Tibial artery (tissue), 4 donors: Measurements from ENCODE around the gene SPG7.

Source experiments
- DNase-seq, 2 donors: peaks; one replicate each; pipeline ENCODE4 v3.0.0-alpha.2; 2019
- H3K27ac ChIP-seq, 2 donors: fragments of 200-600 bp; sonication (generic) in 1 of 2; 1 replicate in 1 of 2; 2 replicates in 1 of 2; pipeline ENCODE4 v1.5.1; 2018 to 2019; ENCODE audit warnings: mild to moderate bottlenecking in 1 of 2
- H3K27me3 ChIP-seq, 2 donors: fragments of 200-600 bp; sonication (generic) in 1 of 2; one replicate each; pipeline versions ENCODE4 v1.5.1 to v1.6.0; 2016 to 2019
- H3K36me3 ChIP-seq, 3 donors: fragments of 200-600 bp; sonication (generic) in 2 of 3; one replicate each; pipeline ENCODE4 v1.5.1; 2016 to 2019; ENCODE audit warnings: mild to moderate bottlenecking in 2 of 3
- H3K4me1 ChIP-seq, 4 donors: fragments of 200-600 bp; sonication (generic) in 2 of 4; 1 replicate in 3 of 4; 2 replicates in 1 of 4; pipeline ENCODE4 v1.5.1; 2016 to 2019
- H3K4me3 ChIP-seq, 2 donors: fragments of 200-600 bp; sonication (generic) in 1 of 2; 1 replicate in 1 of 2; 2 replicates in 1 of 2; pipeline ENCODE4 v1.5.1; 2018 to 2019; ENCODE audit warnings: mild to moderate bottlenecking in 2 of 2
- H3K9me3 ChIP-seq, 3 donors: fragments of 200-600 bp; sonication (generic) in 1 of 3; one replicate each; pipeline ENCODE4 v1.5.1; 2016 to 2019
- CTCF ChIP-seq, 2 experiments: fragments of 200-600 bp in 1 of 2; fragments of 450-650 bp in 1 of 2; IDR thresholded peaks; one replicate each; pipeline ENCODE4 v1.5.1; 2017 to 2019; ENCODE audit warnings: antibody characterized with exemption in 2 of 2, mild to moderate bottlenecking in 1 of 2, moderate library complexity in 1 of 2
- intact Hi-C: fragments of 100-400 bp; cut with DNase I; formaldehyde crosslinking; loops from one replicate; pipeline ENCODE4 v1.15.0; 2023; ENCODE audit warnings: low total_unique reads

Gene SPG7

GRCh38 chr16:89475144-89475543 lies 33.1 kb upstream of the SPG7 start:
- no peaks in the 10 kb centered on the region for H3K27me3 ChIP-seq
- TF ChIP-seq CTCF (IDR thresholded peaks at IDR 0.05): no peak
- no peak overlapping the region for H3K27ac ChIP-seq
- no peaks in the 10 kb centered on the region for H3K36me3 ChIP-seq
- no peaks in the 10 kb centered on the region for H3K9me3 ChIP-seq
- H3K4me1 ChIP-seq: peaks cover 0 to 89% (median 45%) of the 10 kb centered on the region in 4 donors
- DNase-seq: no peak
- intact Hi-C loops: no loop called here
- H3K4me3 ChIP-seq: no peak overlapping the region

- Histone ChIP-seq H3K36me3 (no peaks in the 10 kb centered on the region), H3K4me3 (no peak overlapping the region), H3K27ac (no peak overlapping the region), H3K9me3 (no peaks in the 10 kb centered on the region), H3K4me1 (peaks cover 0 to 90% (median 38%) of the 10 kb centered on the region in 4 donors), H3K27me3 (no peaks in the 10 kb centered on the region)
- no peak for DNase-seq
- intact Hi-C loops: no loop called here
- no peak for TF ChIP-seq CTCF (IDR thresholded peaks at IDR 0.05)
These were observed 31.8 kb upstream of the SPG7 start for GRCh38 chr16:89476379-89476778.

- Histone ChIP-seq H3K27ac (no peak overlapping the region), H3K9me3 (no peaks in the 10 kb centered on the region), H3K4me3 (no peak overlapping the region), H3K36me3 (no peaks in the 10 kb centered on the region), H3K4me1 (peaks cover 0 to 90% (median 39%) of the 10 kb centered on the region in 4 donors), H3K27me3 (no peaks in the 10 kb centered on the region)
- DNase-seq: no peak
- intact Hi-C loops: no loop called here
- no peak for TF ChIP-seq CTCF (IDR thresholded peaks at IDR 0.05)
These were observed 31.4 kb upstream of the SPG7 start for GRCh38 chr16:89476811-89477261.

- Histone ChIP-seq H3K27me3 (no peaks in the 10 kb centered on the region), H3K4me1 (peaks cover 0 to 90% (median 41%) of the 10 kb centered on the region in 4 donors), H3K9me3 (no peaks in the 10 kb centered on the region), H3K27ac (no peak overlapping the region), H3K4me3 (no peak overlapping the region), H3K36me3 (no peaks in the 10 kb centered on the region)
- no peak for DNase-seq
- intact Hi-C loops: no loop called here
- no peak for TF ChIP-seq CTCF (IDR thresholded peaks at IDR 0.05)
These were observed 29.5 kb upstream of the SPG7 start for GRCh38 chr16:89478576-89479221.

GRCh38 chr16:89481356-89481955 lies 26.7 kb upstream of the SPG7 start:
- intact Hi-C loops: loop anchor here (10.0 kb wide), 1 partner anchor 87 kb away; no protein-coding TSS in a partner anchor
- DNase-seq: no peak
- H3K27me3 ChIP-seq: no peaks in the 10 kb centered on the region
- no peak for TF ChIP-seq CTCF (IDR thresholded peaks at IDR 0.05)
- H3K4me1 ChIP-seq: peaks cover 0 to 98% (median 44%) of the 10 kb centered on the region in 4 donors
- no peak overlapping the region for H3K27ac ChIP-seq
- H3K4me3 ChIP-seq: no peak overlapping the region
- H3K9me3 ChIP-seq: no peaks in the 10 kb centered on the region
- H3K36me3 ChIP-seq: no peaks in the 10 kb centered on the region
